Measurements from ENCODE around the gene DACH2. TPM values are rescaled to one million over a fixed set of nuclear protein-coding genes. Genes with fewer than 3 reads are reported as not detected.
"Not testable (repeated sequence)": the region's sequence is repeated elsewhere in the genome, so short reads cannot be mapped to it uniquely, and the experiment has no call there.

DACH2 gene
- total RNA-seq, 6 experiments from 2014 or later = not detected

GRCh38 chrX:86149119-86149518 is 868 bp downstream of the DACH2 start:
- Histone ChIP-seq H3K4me3 (no peak overlapping the region), H3K27ac (no peak overlapping the region), H3K27me3 (peaks cover 0 to 9% of the 10 kb centered on the region in 2 donors), H3K4me1 (no peaks in the 10 kb centered on the region), H3K9me3 (no peaks in the 10 kb centered on the region), H3K36me3 (no peaks in the 10 kb centered on the region)
- TF ChIP-seq POLR2A (IDR thresholded peaks at IDR 0.05) (no peak), CTCF (IDR thresholded peaks at IDR 0.05) (no peak)
- intact Hi-C loops (cut with DNase I) = no loop called here
- ATAC-seq (no peak), DNase-seq (no peak)
- 30% methylated on average over 9 of the region's 11 CpGs for WGBS (ENCODE audit: insufficient coverage, low coverage, low lambda C conversion rate, missing lambda C conversion rate)

- H3K4me3 ChIP-seq = no peak overlapping the region
- no peaks in the 10 kb centered on the region for H3K36me3 ChIP-seq
- H3K9me3 ChIP-seq = no peaks in the 10 kb centered on the region
- H3K27me3 ChIP-seq = peaks cover 0 to 4% of the 10 kb centered on the region in 2 donors
- intact Hi-C loops (cut with DNase I) = no loop called here
- ATAC-seq (no peak), DNase-seq (no peak)
- TF ChIP-seq POLR2A (IDR thresholded peaks at IDR 0.05) (no peak), CTCF (IDR thresholded peaks at IDR 0.05) (no peak)
- 40% methylated on average over 3 of the region's 3 CpGs for WGBS (ENCODE audit: insufficient coverage, low coverage, low lambda C conversion rate, missing lambda C conversion rate)
- H3K4me1 ChIP-seq = no peaks in the 10 kb centered on the region
- H3K27ac ChIP-seq = no peak overlapping the region
These were observed 6.3 kb downstream of the DACH2 start for GRCh38 chrX:86154553-86154952.

GRCh38 chrX:86171366-86171765 is 23.1 kb downstream of the DACH2 start:
- ATAC-seq (peak; percentile 56 to 90 (median 81)), DNase-seq (no peak)
- TF ChIP-seq CTCF (IDR thresholded peaks at IDR 0.05) (peak; percentile 19 to 50 (median 34)), POLR2A (IDR thresholded peaks at IDR 0.05) (no peak)
- H3K27me3 ChIP-seq = peaks cover 0 to 6% of the 10 kb centered on the region in 2 donors
- H3K27ac ChIP-seq = no peak overlapping the region
- H3K36me3 ChIP-seq = no peaks in the 10 kb centered on the region
- no peaks in the 10 kb centered on the region for H3K4me1 ChIP-seq
- intact Hi-C loops (cut with DNase I) = no loop called here
- H3K4me3 ChIP-seq = no peak overlapping the region
- H3K9me3 ChIP-seq = no peaks in the 10 kb centered on the region
- WGBS (ENCODE audit: insufficient coverage, low coverage, low lambda C conversion rate, missing lambda C conversion rate) = 43% methylated on average over 3 of the region's 3 CpGs

GRCh38 chrX:86178906-86179305 is 30.7 kb downstream of the DACH2 start:
- no peaks in the 10 kb centered on the region for H3K36me3 ChIP-seq
- no peaks in the 10 kb centered on the region for H3K9me3 ChIP-seq
- no peaks in the 10 kb centered on the region for H3K4me1 ChIP-seq
- H3K4me3 ChIP-seq = no peak overlapping the region
- no peak overlapping the region for H3K27ac ChIP-seq
- intact Hi-C loops (cut with DNase I) = no loop called here
- TF ChIP-seq POLR2A (IDR thresholded peaks at IDR 0.05) = no peak
- no peak for TF ChIP-seq CTCF (IDR thresholded peaks at IDR 0.05)
- ATAC-seq (no peak), DNase-seq (no peak)
- H3K27me3 ChIP-seq = no peaks in the 10 kb centered on the region
- 20% methylated on average over 1 of the region's 1 CpG for WGBS (ENCODE audit: insufficient coverage, low coverage, low lambda C conversion rate, missing lambda C conversion rate)

GRCh38 chrX:86181325-86181724 is 33.1 kb downstream of the DACH2 start:
- intact Hi-C loops (cut with DNase I); H3K36me3 ChIP-seq; H3K27me3 ChIP-seq; H3K9me3 ChIP-seq; ATAC-seq; H3K27ac ChIP-seq; H3K4me1 ChIP-seq; DNase-seq; H3K4me3 ChIP-seq: not testable (repeated sequence)
- 63% methylated on average over 7 of the region's 7 CpGs for WGBS (ENCODE audit: insufficient coverage, low coverage, low lambda C conversion rate, missing lambda C conversion rate)
